Measurements from ENCODE around the gene LIPM. TPM values are rescaled to one million over a fixed set of nuclear protein-coding genes. Genes with fewer than 3 reads are reported as not detected.

The LIPM gene
- total RNA-seq, 1 experiment from 2014 or later: not detected

- Histone ChIP-seq H3K79me2 (ENCODE audit: low read length) (no peaks in the 10 kb centered on the region), H4K20me1 (ENCODE audit: low read length) (no peaks in the 10 kb centered on the region), H3K9ac (ENCODE audit: low read length) (no peak overlapping the region), H3K4me2 (ENCODE audit: low read length) (no peak overlapping the region), H3K27ac (ENCODE audit: low read length) (no peak overlapping the region), H3K36me3 (ENCODE audit: low read depth, low read length) (no peaks in the 10 kb centered on the region), H3K27me3 (ENCODE audit: low read length) (no peaks in the 10 kb centered on the region), H3K4me1 (ENCODE audit: insufficient read depth, low read length) (no peaks in the 10 kb centered on the region), H3K4me3 (ENCODE audit: low read length) (no peak overlapping the region), H3K9me2 (replicated peaks; ENCODE audit: low read length) (no peaks in the 10 kb centered on the region), H3K9me3 (ENCODE audit: low read length) (no peaks in the 10 kb centered on the region), H2AFZ (ENCODE audit: low read length) (no peak overlapping the region), H3F3A (ENCODE audit: low read length, unreplicated experiment) (no peaks in the 10 kb centered on the region)
- intact Hi-C loops (cut with micrococcal nuclease): no loop called here
- ATAC-seq: no peak
- BruUV-seq (replicated peaks): no TSS peak
- DNase-seq: no peak
- POLR2A ChIA-PET (ENCODE audit: unreplicated experiment): no interaction called here
- CTCF ChIA-PET: no interaction called here
- TF ChIP-seq EZH2phosphoT487 (IDR thresholded peaks at IDR 0.05; ENCODE audit: borderline replicate concordance, low read length) (no peak), EZH2 (IDR thresholded peaks at IDR 0.05; ENCODE audit: low read length, unreplicated experiment) (no peak)
- TF ChIP-seq, protein P1, sequence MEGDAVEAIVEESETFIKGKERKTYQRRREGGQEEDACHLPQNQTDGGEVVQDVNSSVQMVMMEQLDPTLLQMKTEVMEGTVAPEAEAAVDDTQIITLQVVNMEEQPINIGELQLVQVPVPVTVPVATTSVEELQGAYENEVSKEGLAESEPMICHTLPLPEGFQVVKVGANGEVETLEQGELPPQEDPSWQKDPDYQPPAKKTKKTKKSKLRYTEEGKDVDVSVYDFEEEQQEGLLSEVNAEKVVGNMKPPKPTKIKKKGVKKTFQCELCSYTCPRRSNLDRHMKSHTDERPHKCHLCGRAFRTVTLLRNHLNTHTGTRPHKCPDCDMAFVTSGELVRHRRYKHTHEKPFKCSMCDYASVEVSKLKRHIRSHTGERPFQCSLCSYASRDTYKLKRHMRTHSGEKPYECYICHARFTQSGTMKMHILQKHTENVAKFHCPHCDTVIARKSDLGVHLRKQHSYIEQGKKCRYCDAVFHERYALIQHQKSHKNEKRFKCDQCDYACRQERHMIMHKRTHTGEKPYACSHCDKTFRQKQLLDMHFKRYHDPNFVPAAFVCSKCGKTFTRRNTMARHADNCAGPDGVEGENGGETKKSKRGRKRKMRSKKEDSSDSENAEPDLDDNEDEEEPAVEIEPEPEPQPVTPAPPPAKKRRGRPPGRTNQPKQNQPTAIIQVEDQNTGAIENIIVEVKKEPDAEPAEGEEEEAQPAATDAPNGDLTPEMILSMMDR (conservative IDR thresholded peaks at IDR 0.05; ENCODE audit: low read depth, low read length): no peak
These were observed 37.6 kb downstream of the LIPM start for GRCh38 chr10:88840104-88840503.

DNA sequence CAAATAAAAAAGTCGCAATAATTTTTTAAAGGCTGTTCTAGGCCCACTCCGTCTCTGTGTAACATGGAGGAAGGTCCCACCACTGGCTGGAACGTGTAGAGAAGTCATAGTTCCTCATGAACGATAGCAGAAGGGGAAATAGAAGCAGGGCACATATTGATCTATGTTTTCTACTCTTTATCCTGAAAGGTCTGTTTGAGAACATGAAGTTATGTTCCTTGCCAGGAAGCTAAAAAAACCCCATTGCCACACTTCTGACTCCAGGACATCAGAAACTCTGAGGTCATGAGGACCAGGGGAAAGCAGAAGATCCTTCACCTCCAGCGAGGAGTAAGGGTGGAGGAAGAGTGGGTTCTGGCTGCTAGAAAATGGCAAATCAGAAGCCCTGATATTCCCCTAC lies 38.4 kb downstream of the LIPM start:
- intact Hi-C loops (cut with micrococcal nuclease): no loop called here
- TF ChIP-seq EZH2 (IDR thresholded peaks at IDR 0.05; ENCODE audit: low read length, unreplicated experiment) (no peak), EZH2phosphoT487 (IDR thresholded peaks at IDR 0.05; ENCODE audit: borderline replicate concordance, low read length) (no peak)
- TF ChIP-seq, protein P1 (conservative IDR thresholded peaks at IDR 0.05; ENCODE audit: low read depth, low read length): no peak
- no peak overlapping the region for H3K4me2 ChIP-seq (ENCODE audit: low read length)
- H4K20me1 ChIP-seq (ENCODE audit: low read length): no peaks in the 10 kb centered on the region
- ATAC-seq: no peak
- no peaks in the 10 kb centered on the region for H3K4me1 ChIP-seq (ENCODE audit: insufficient read depth, low read length)
- no TSS peak for BruUV-seq (replicated peaks)
- H3K27me3 ChIP-seq (ENCODE audit: low read length): no peaks in the 10 kb centered on the region
- CTCF ChIA-PET: no interaction called here
- no peak overlapping the region for H2AFZ ChIP-seq (ENCODE audit: low read length)
- no peak overlapping the region for H3K9ac ChIP-seq (ENCODE audit: low read length)
- no peak overlapping the region for H3K4me3 ChIP-seq (ENCODE audit: low read length)
- no peak overlapping the region for H3K27ac ChIP-seq (ENCODE audit: low read length)
- no peak for DNase-seq
- POLR2A ChIA-PET (ENCODE audit: unreplicated experiment): no interaction called here
- H3K9me3 ChIP-seq (ENCODE audit: low read length): no peaks in the 10 kb centered on the region
- no peaks in the 10 kb centered on the region for H3K79me2 ChIP-seq (ENCODE audit: low read length)
- no peaks in the 10 kb centered on the region for H3K9me2 ChIP-seq (replicated peaks; ENCODE audit: low read length)
- H3F3A ChIP-seq (ENCODE audit: low read length, unreplicated experiment): no peaks in the 10 kb centered on the region
- H3K36me3 ChIP-seq (ENCODE audit: low read depth, low read length): no peaks in the 10 kb centered on the region

DNA sequence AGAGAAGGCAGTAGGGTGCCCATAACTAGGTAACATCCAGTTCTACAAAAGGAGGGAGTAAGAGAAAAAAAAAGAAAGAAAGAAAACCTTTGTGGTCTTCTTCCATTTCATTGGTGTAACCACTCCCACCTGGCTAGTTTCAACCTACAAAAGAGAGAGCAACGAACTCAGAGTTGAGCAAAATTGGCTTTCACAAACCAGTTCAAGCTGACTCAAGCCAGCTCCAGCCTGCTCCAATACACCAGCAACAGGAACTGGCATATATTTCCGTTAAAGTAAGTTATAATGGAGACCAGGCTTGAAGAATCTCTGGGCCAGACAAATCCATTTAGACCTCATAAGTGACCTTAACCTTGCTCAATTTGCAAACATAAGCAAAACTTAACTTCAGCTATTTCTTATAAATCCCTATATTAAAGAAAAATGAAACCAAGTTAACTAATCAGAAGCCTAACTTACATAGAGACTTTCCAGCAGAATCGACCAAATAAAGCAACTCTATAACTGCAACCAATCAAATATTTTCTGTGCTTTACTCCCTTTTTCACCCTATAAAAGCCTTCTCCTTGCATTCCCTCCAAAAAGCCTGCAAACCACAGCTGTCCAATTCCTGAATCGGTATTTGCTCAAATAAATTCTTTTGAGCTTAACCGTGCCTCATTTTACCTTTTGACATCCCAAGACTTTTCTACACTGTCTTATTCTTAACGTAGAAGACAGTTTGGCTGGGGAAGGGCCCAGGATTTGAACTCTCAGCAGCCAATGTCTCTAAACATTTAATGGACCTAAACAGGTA lies 39.0 kb downstream of the LIPM start:
- TF ChIP-seq EZH2phosphoT487 (IDR thresholded peaks at IDR 0.05; ENCODE audit: borderline replicate concordance, low read length): no peak
- no peak for TF ChIP-seq EZH2 (IDR thresholded peaks at IDR 0.05; ENCODE audit: low read length, unreplicated experiment)
- TF ChIP-seq, protein P1 (conservative IDR thresholded peaks at IDR 0.05; ENCODE audit: low read depth, low read length): no peak
- DNase-seq: no peak
- no peak overlapping the region for H3K9ac ChIP-seq (ENCODE audit: low read length)
- no peaks in the 10 kb centered on the region for H3K79me2 ChIP-seq (ENCODE audit: low read length)
- H3K36me3 ChIP-seq (ENCODE audit: low read depth, low read length): no peaks in the 10 kb centered on the region
- no peak overlapping the region for H3K4me3 ChIP-seq (ENCODE audit: low read length)
- ATAC-seq: no peak
- H3K9me2 ChIP-seq (replicated peaks; ENCODE audit: low read length): no peaks in the 10 kb centered on the region
- H4K20me1 ChIP-seq (ENCODE audit: low read length): no peaks in the 10 kb centered on the region
- ChIA-PET CTCF (no interaction called here), POLR2A (ENCODE audit: unreplicated experiment) (no interaction called here)
- no peaks in the 10 kb centered on the region for H3F3A ChIP-seq (ENCODE audit: low read length, unreplicated experiment)
- H3K4me2 ChIP-seq (ENCODE audit: low read length): no peak overlapping the region
- no peaks in the 10 kb centered on the region for H3K27me3 ChIP-seq (ENCODE audit: low read length)
- H3K4me1 ChIP-seq (ENCODE audit: insufficient read depth, low read length): no peaks in the 10 kb centered on the region
- no peaks in the 10 kb centered on the region for H3K9me3 ChIP-seq (ENCODE audit: low read length)
- intact Hi-C loops (cut with micrococcal nuclease): no loop called here
- H3K27ac ChIP-seq (ENCODE audit: low read length): no peak overlapping the region
- no peak overlapping the region for H2AFZ ChIP-seq (ENCODE audit: low read length)
- no TSS peak for BruUV-seq (replicated peaks)

Data from PC-3 (cell line).